ENCODE data around the gene IL31RA. TPM values are rescaled to one million over a fixed set of nuclear protein-coding genes. Genes with fewer than 3 reads are reported as not detected.

IL31RA gene
- total and polyA plus RNA-seq, 10 of the 15 experiments (the other 5 are each of a cell fraction or from before 2014, with no cell fraction given): 0.03 to 0.31 (median 0.11) TPM; not detected in 2

DNA sequence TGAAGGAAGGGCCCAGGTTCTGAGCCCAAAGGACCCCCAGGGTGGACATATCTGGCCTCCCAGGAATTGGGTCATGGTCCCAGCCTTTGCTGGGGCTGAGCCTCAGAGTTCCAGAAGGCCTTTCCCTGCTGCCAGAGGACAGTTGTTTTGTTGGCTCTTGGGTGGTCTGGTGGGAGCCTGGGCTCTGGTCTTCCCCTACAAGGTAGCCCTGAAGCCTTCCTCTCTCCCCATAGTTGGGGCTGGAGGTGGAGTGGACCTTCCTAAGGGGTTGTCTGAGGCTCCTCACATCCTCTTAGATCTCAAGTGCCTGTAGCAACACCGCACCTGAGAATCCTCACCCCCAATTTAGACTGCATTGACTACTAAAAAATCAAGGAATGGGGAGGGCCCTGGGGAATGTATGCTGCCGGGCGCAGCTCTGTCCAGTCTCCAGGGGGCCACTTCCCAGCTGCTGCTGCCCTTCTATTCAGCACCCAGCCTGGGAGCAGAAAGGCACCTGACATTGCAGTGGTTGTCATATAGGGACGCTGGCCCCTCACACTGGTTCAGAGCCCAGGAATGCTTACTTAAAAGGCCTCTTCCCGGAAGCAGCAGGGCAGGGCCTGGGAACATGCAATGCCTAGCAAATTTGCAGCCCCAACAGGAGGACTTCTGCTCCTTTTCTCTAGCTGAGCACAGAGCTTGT is 66.4 kb downstream of the IL31RA start:
- Histone ChIP-seq H3K27ac (ENCODE audit: control insufficient read depth, insufficient read depth) (no peak overlapping the region), H4K20me1 (ENCODE audit: control insufficient read depth, insufficient read depth) (no peaks in the 10 kb centered on the region), H3K4me1 (ENCODE audit: control insufficient read depth, insufficient read depth, low read length) (peaks cover 10% of the 10 kb centered on the region; the same call in 1 of the 2 replicates), H3K4me2 (ENCODE audit: control insufficient read depth, insufficient read depth) (no peak overlapping the region), H3K27me3 (replicated peaks in 1 of 2; ENCODE audit: control insufficient read depth in 2 of 2, insufficient read depth in 2 of 2, low read length in 1 of 2) (no peaks in the 10 kb centered on the region), H3K4me3 (no peak overlapping the region), H3K79me2 (ENCODE audit: control insufficient read depth, insufficient read depth, low read length) (no peaks in the 10 kb centered on the region), H3K9me3 (replicated peaks; ENCODE audit: control insufficient read depth, insufficient read depth, low read length) (no peaks in the 10 kb centered on the region), H3K36me3 (ENCODE audit: control insufficient read depth in 2 of 2, insufficient read depth in 2 of 2, low read length in 1 of 2) (no peaks in the 10 kb centered on the region), H2AFZ (ENCODE audit: control insufficient read depth, low read depth, low read length) (no peak overlapping the region), H3K9ac (ENCODE audit: control insufficient read depth, insufficient read depth, low read length) (no peak overlapping the region)
- WGBS (ENCODE audit: insufficient coverage, insufficient replicate concordance, low lambda C conversion rate, missing lambda C conversion rate): 65% methylated on average over 5 of the region's 5 CpGs
- SMC1A ChIA-PET (ENCODE audit: uncharacterized antibody, unreplicated experiment): interaction anchor here (1.1 kb wide), 1 partner anchor 12 kb away, joined by 3 read pairs; no protein-coding TSS in a partner anchor
- CTCF ChIA-PET: interaction anchor here (0.9 kb wide), 1 partner anchor 11 kb away, joined by 4 read pairs; no protein-coding TSS in a partner anchor
- POLR2A ChIA-PET: no interaction called here
- intact Hi-C loops (cut with micrococcal nuclease; ENCODE audit: unreplicated experiment): no loop called here
- in situ Hi-C loops (cut with MboI): no loop called here
- FAIRE-seq: no peak
- RAD21 ChIA-PET (ENCODE audit: unreplicated experiment): no interaction called here
- TF ChIP-seq ZZZ3 (IDR thresholded peaks at IDR 0.05; ENCODE audit: control insufficient read depth, insufficient read length, low read depth): no peak
- no peak for TF ChIP-seq SRF (IDR thresholded peaks at IDR 0.05; ENCODE audit: low read depth in 2 of 2, low read length in 2 of 2)
- no peak for TF ChIP-seq ETV6 (conservative IDR thresholded peaks at IDR 0.05 in 1 of 2, IDR thresholded peaks at IDR 0.05 in 1 of 2; ENCODE audit: borderline replicate concordance in 1 of 2, low read depth in 1 of 2)
- no peak for TF ChIP-seq IKZF1 (conservative IDR thresholded peaks at IDR 0.05)
- TF ChIP-seq JUND (IDR thresholded peaks at IDR 0.05; ENCODE audit: low read depth, low read length): no peak
- TF ChIP-seq RFX5 (IDR thresholded peaks at IDR 0.05; ENCODE audit: low read depth, low read length): no peak
- no peak for TF ChIP-seq TARDBP (IDR thresholded peaks at IDR 0.05; ENCODE audit: borderline replicate concordance)
- no peak for TF ChIP-seq POU2F2 (IDR thresholded peaks at IDR 0.05; ENCODE audit: borderline replicate concordance, low read depth, low read length)
- TF ChIP-seq, protein P1, sequence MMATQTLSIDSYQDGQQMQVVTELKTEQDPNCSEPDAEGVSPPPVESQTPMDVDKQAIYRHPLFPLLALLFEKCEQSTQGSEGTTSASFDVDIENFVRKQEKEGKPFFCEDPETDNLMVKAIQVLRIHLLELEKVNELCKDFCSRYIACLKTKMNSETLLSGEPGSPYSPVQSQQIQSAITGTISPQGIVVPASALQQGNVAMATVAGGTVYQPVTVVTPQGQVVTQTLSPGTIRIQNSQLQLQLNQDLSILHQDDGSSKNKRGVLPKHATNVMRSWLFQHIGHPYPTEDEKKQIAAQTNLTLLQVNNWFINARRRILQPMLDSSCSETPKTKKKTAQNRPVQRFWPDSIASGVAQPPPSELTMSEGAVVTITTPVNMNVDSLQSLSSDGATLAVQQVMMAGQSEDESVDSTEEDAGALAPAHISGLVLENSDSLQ (IDR thresholded peaks at IDR 0.05): no peak
- BruUV-seq (replicated peaks): no TSS peak
- ATAC-seq: no peak
- DNase-seq (ENCODE audit: low read depth, low spot score): no peak

All from GM12878 (cell line).